GM23338 (cell line): ENCODE results near the gene DMRT1. TPM values are rescaled to one million over a fixed set of nuclear protein-coding genes. Genes with fewer than 3 reads are reported as not detected.

Experiments used
- ATAC-seq: fragments of 200-7000 bp; cut with Tn5 transposase; 3 replicates; pipeline ENCODE4 v1.9.1; 2020
- DNase-seq: peaks from one replicate; pipeline ENCODE4 v3.0.0-alpha.2; 2015; ENCODE audit warnings: low spot score
- H2AFZ ChIP-seq: fragments of 200-600 bp; sonication (generic); 2 replicates; pipeline ENCODE4 v1.8.0; 2016; ENCODE audit warnings: antibody characterized with exemption, mild to moderate bottlenecking, moderate library complexity
- H3F3A ChIP-seq: fragments of 200-600 bp; sonication (generic); replicated peaks from 2 replicates; pipeline ENCODE4 v1.8.0; 2017; ENCODE audit warnings: antibody characterized with exemption, mixed run types, low read depth
- H3K27ac ChIP-seq: fragments of 200-600 bp; sonication (generic); 2 replicates; pipeline ENCODE4 v1.6.1; 2016; ENCODE audit warnings: low read depth
- H3K27me3 ChIP-seq: fragments of 200-600 bp; sonication (generic); 2 replicates; pipeline ENCODE4 v1.8.0; 2016; ENCODE audit warnings: mild to moderate bottlenecking, mixed run types, moderate library complexity; ENCODE audit not compliant: insufficient read depth
- H3K36me3 ChIP-seq: fragments of 200-600 bp; sonication (generic); 2 replicates; pipeline ENCODE4 v1.8.0; 2016; ENCODE audit warnings: mild to moderate bottlenecking; ENCODE audit not compliant: insufficient read depth
- H3K4me1 ChIP-seq: fragments of 200-600 bp; sonication (generic); 2 replicates; pipeline ENCODE4 v1.8.0; 2016; ENCODE audit warnings: mild to moderate bottlenecking, moderate library complexity; ENCODE audit not compliant: insufficient read depth
- H3K4me2 ChIP-seq: fragments of 200-600 bp; sonication (generic); 2 replicates; pipeline ENCODE4 v1.7.1; 2017; ENCODE audit warnings: mixed run types
- H3K4me3 ChIP-seq: fragments of 200-600 bp; sonication (generic); 2 replicates; pipeline ENCODE4 v1.6.1; 2016; ENCODE audit warnings: mixed run types
- H3K79me2 ChIP-seq: fragments of 200-600 bp; sonication (generic); replicated peaks from 2 replicates; pipeline ENCODE4 v1.8.0; 2017; ENCODE audit warnings: mild to moderate bottlenecking; ENCODE audit not compliant: insufficient read depth
- H3K9me2 ChIP-seq: fragments of 200-600 bp; sonication (generic); 2 replicates; pipeline ENCODE4 v1.8.0; 2017; ENCODE audit not compliant: insufficient read depth
- H4K20me1 ChIP-seq: fragments of 200-600 bp; sonication (generic); replicated peaks from 2 replicates; pipeline ENCODE4 v1.8.0; 2017; ENCODE audit warnings: mild to moderate bottlenecking; ENCODE audit not compliant: insufficient read depth
- H3K27ac Mint-ChIP-seq: 2 replicates; pipeline ENCODE4 v1.8.0; 2020; ENCODE audit warnings: inconsistent platforms, mild to moderate bottlenecking, moderate library complexity, mixed read lengths
- H3K27me3 Mint-ChIP-seq: 3 replicates; pipeline ENCODE4 v1.8.0; 2022; ENCODE audit warnings: low read depth, mild to moderate bottlenecking, moderate library complexity, mixed read lengths, inconsistent platforms; ENCODE audit not compliant: insufficient read depth, poor library complexity
- H3K36me3 Mint-ChIP-seq: 3 replicates; pipeline ENCODE4 v1.8.0; 2021; ENCODE audit warnings: low read depth, mild to moderate bottlenecking, inconsistent platforms, moderate library complexity, mixed read lengths
- H3K4me1 Mint-ChIP-seq: 3 replicates; pipeline ENCODE4 v1.8.0; 2020; ENCODE audit warnings: mild to moderate bottlenecking, inconsistent platforms, mixed read lengths
- H3K4me3 Mint-ChIP-seq: 3 replicates; pipeline ENCODE4 v1.8.0; 2021; ENCODE audit warnings: moderate library complexity, mild to moderate bottlenecking, inconsistent platforms, mixed read lengths
- H3K9me3 Mint-ChIP-seq: 3 replicates; pipeline ENCODE4 v1.8.0; 2020; ENCODE audit warnings: moderate library complexity, mild to moderate bottlenecking, inconsistent platforms, mixed read lengths
- CREB1 ChIP-seq: fragments of 250-450 bp; sonication (Bioruptor Pico); IDR thresholded peaks from 2 replicates; pipeline ENCODE4 v1.5.0; 2020; ENCODE audit warnings: low read depth, mild to moderate bottlenecking, moderate library complexity
- CTCF ChIP-seq, 2 experiments: fragments of 200-600 bp in 1 of 2; sonication (generic) in 1 of 2; conservative IDR thresholded peaks; 2 replicates each; pipeline versions ENCODE4 v1.5.1 to v1.6.1; 2016 to 2017; ENCODE audit warnings: antibody characterized with exemption in 2 of 2, low read depth in 2 of 2, mild to moderate bottlenecking in 2 of 2, moderate library complexity in 1 of 2
- ETS1 ChIP-seq: IDR thresholded peaks from 2 replicates; pipeline ENCODE4 v1.6.1; 2016; ENCODE audit warnings: antibody characterized with exemption
- EZH2 ChIP-seq: fragments of 200-600 bp; sonication (generic); IDR thresholded peaks from one replicate; pipeline ENCODE4 v1.8.0; 2017; ENCODE audit warnings: antibody characterized with exemption, mild to moderate bottlenecking, low read depth; ENCODE audit not compliant: unreplicated experiment
- EZH2phosphoT487 ChIP-seq: fragments of 200-600 bp; sonication (generic); IDR thresholded peaks from one replicate; pipeline ENCODE4 v1.8.1; 2018; ENCODE audit warnings: antibody characterized with exemption; ENCODE audit not compliant: unreplicated experiment
- JUNB ChIP-seq: IDR thresholded peaks from one replicate; pipeline ENCODE4 v1.6.1; 2016; ENCODE audit warnings: antibody characterized with exemption; ENCODE audit not compliant: unreplicated experiment
- long read RNA-seq: library from polyadenylated mRNA; unstranded; transcript quantifications from one replicate; pipeline ENCODE4 v2.0.0, GENCODE V29; 2020; ENCODE audit not compliant: unreplicated experiment
- polyA plus RNA-seq: library from polyadenylated mRNA; unstranded; fragments of >200 nt; fragmentation: Nextera tagmentation; extraction: Ambion mirVana; gene quantifications from 2 replicates; pipeline ENCODE4 v1.2.1, GENCODE V29; 2016
- total RNA-seq: library from RNA; depleted of rRNA; stranded (reverse); fragments of >200 nt; shearing (Covaris generic); gene quantifications from 2 replicates; pipeline ENCODE4 v1.2.3, GENCODE V29; 2014; rRNA removed

Gene DMRT1
- total RNA-seq, result 1.8 TPM in 1 of 2 replicates, not detected in the other
- 0.23 TPM in 1 of 2 replicates, not detected in the other for polyA plus RNA-seq
- long read RNA-seq, result 0 reads

- Mint-ChIP-seq H3K27ac (no peak within 1 kb of the TSS), H3K4me1 (peaks cover 20% of the 10 kb centered on the region), H3K27me3 (peaks cover 94% of the 10 kb centered on the region), H3K9me3 (peaks cover 13% of the 10 kb centered on the region), H3K4me3 (peak within 1 kb of the TSS; percentile 62), H3K36me3 (0 out of 3 replicates have a peak, but pooled peaks cover 8% of the 10 kb centered on the region)
- H3K79me2 ChIP-seq, result no peaks in the 10 kb centered on the region
- no peak within 1 kb of the TSS for H3K27ac ChIP-seq
- H4K20me1 ChIP-seq, result peaks cover 13% of the 10 kb centered on the region
- no peaks in the 10 kb centered on the region for H3K9me2 ChIP-seq
- no peaks in the 10 kb centered on the region for H3K36me3 ChIP-seq
- peaks cover 17% of the 10 kb centered on the region for H3F3A ChIP-seq
- DNase-seq (peak; percentile 64), ATAC-seq (peak; percentile 67)
- peak within 1 kb of the TSS; percentile 87 for H2AFZ ChIP-seq
- H3K4me3 ChIP-seq, result peak within 1 kb of the TSS; percentile 54
- TF ChIP-seq EZH2 (peak; percentile 62), CREB1 (no peak), CTCF (conservative IDR thresholded peaks at IDR 0.05; ENCODE audit: low read depth in 2 of 2) (no peak)
- peaks cover 100% of the 10 kb centered on the region for H3K27me3 ChIP-seq
- H3K4me1 ChIP-seq, result peaks cover 18% of the 10 kb centered on the region
- H3K4me2 ChIP-seq, result peak within 1 kb of the TSS; percentile 81
Measured at GRCh38 chr9:841371-842209, at the start of gene DMRT1. TSS of gene DMRT1 (plus strand) at chr9:841697. CDS start at chr9:841839, 142 bp downstream.

DNA sequence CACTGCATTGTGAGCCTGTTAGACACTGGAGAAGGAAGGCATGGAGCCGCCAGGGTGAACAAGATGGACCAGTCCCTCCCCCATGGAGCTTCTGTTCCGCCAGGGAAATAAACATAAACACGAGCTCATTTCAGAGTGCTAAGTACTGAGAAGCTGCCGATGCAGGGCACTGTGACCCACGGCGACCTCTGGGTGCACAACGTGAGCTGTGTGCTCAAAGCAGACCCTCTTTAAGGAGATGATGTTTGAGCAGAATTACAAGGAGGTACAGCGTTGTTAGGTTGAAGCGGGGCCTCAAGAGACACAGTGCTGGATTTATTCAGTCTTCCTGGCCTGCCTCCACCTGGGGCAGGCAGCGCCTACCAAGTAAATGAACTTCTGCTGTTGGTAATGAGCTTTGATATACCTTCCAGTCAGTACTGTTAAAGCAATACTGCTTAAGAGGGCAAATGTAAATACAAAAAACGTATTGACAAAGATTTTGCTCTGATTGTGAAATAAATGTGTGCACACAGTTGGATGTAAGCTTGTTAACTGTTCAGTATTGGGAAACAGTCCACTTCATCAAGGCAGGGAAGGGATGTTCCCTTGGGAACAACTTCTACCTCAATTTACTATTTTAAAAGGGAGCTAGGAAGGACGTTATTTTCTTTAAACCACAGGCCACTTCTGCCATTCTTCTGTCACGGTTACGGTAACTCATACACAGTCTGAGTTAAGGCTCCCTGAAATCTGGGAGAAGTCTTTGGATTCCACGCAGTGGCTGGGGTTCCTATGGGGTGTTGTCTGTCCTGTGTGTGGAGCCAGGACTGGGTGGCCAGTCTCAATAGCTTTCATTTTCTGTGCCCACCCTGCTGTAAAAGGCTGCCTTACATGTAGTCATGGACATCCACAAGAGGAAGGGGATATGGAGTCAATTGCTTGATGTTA is 48.9 kb upstream of the DMRT1 start:
- Histone ChIP-seq H3K4me1 (no peaks in the 10 kb centered on the region), H3F3A (no peaks in the 10 kb centered on the region), H2AFZ (no peak overlapping the region; the same call in 1 of the 2 replicates), H3K4me2 (no peak overlapping the region), H3K79me2 (no peaks in the 10 kb centered on the region), H3K4me3 (no peak overlapping the region), H3K9me2 (no peaks in the 10 kb centered on the region), H4K20me1 (no peaks in the 10 kb centered on the region), H3K27ac (no peak overlapping the region), H3K36me3 (no peaks in the 10 kb centered on the region), H3K27me3 (no peaks in the 10 kb centered on the region)
- Mint-ChIP-seq H3K4me3 (no peak overlapping the region), H3K36me3 (no peaks in the 10 kb centered on the region), H3K27ac (no peak overlapping the region), H3K27me3 (peaks cover 7% of the 10 kb centered on the region), H3K4me1 (no peaks in the 10 kb centered on the region), H3K9me3 (no peaks in the 10 kb centered on the region)
- ATAC-seq, result no peak
- DNase-seq, result no peak
- TF ChIP-seq EZH2 (no peak), JUNB (no peak), EZH2phosphoT487 (no peak), ETS1 (no peak), CTCF (conservative IDR thresholded peaks at IDR 0.05; ENCODE audit: low read depth in 2 of 2) (no peak)
